Dedifferentiated amniotic fluid mesenchymal stem cell (primary cell): Measurements from ENCODE around the gene CCNQ.
"Not testable (repeated sequence)": the region's sequence is repeated elsewhere in the genome, so short reads cannot be mapped to it uniquely, and the experiment has no call there.

Source experiments
- DNase-seq: peaks from one replicate; pipeline ENCODE4 v3.0.0-alpha.2; 2016; ENCODE audit errors: extremely low spot score

CCNQ gene

DNA sequence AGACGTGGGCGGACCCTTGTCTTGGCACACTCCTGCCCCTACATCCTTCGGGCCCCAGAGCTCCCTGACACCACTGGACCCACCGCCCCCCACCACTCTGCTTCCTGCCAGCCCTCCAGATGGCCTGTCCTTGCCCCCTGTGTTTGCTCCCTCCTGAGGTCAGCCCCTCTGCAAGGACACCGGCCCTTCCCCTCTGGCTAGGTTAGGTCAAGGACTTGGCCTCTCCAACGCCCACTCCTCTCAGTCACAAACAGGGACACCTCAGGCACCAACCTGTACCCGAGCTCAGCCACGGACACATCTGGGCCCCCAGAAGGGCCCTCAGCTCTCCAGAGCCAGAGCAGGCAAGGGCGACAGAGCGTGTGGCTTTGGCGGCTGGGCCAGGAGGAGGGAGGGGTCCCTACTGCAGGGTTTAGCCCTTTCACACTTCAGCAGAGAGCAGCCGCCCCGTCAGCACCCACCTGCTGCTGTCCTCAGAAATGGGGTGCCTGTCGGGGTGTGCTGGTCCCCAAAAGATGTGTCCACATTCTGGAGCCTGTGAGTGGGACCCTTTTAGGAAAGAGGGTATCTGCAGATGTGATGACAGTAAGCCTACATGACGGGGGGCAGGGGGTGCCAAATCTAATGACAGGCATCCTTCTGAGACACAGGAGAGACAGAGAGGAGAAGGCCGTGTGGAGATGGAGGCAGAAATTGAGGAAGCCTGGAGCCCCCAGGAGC lies 24.5 kb upstream of the CCNQ start:
- no peak for DNase-seq

DNA sequence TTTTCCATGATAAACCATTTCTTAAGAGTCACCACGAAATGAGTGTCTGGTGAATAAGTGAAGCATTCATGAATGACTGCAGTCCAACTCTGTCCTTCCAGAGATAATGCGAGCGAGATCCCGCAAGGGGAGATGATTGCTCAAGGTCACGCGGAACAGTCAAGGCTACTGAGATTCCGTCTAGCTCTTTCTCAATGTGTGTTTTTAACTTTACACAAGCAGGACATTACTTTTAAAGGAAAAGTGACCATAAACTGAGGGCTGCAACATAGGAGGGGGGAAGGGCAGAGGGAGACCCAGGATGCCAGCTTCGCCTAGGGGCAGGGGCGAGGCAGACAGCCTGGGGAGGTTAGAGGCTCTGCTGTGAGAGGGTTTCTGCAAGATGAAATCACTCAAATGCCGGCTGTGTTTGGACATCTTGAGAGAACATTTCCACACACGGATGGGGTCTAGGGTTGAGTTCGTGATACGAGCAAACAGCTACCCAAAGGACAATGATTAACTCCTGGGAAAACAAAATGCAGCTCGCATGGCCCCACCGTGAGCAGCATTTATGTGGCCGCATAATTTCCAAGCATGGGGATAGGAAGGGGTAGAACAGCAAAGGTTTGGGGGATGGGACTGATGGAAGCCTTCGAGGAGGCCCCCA lies 23.8 kb upstream of the CCNQ start:
- DNase-seq = no peak

DNA sequence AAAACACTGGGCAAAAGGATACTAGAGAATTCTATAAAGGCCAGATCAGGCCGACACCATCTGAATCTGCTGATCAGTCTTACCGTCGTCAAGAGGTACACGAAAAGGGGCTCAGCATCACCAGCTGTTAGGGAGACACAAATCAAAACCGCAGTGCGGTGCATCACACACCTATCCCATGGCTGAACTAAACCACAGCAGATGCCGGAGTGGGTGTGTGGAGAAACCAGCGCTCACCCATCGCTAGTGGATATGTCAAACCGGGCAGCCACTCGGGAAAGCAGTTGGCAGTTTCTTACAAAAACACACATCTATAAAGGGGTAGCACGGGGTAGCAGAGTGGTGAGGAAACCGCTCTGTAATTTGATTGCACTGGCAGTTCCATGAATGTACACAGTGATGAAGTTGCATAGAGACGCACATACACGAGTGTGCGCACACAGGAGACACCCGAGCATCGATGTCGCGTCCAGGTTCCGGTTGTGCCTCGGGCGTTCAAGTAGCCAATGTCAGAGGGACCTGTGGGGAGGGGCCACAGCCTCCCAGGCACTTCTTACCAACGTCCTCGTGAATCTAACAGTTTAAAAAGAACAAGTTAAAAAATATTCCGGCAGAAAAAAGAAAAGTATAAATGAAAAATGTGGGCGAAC lies 23.1 kb upstream of the CCNQ start:
- no peak for DNase-seq

DNA sequence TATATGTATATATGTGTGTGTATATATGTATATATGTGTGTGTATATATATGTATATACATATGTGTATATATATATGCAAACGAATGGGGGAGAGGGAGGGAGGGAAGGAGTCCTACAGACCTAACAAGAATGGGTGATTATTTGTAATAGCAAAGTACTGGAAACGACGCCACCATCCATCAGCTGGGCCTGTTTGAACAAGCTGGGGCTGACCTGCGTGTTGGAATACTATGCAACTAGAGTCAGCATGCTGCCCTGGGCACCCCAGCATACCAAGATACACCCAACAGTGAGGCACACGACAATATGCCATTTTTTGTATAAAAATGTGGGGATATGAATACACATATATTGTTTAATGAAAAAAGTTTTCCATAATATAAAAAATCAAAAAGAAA lies 21.6 kb upstream of the CCNQ start:
- DNase-seq = no peak

DNA sequence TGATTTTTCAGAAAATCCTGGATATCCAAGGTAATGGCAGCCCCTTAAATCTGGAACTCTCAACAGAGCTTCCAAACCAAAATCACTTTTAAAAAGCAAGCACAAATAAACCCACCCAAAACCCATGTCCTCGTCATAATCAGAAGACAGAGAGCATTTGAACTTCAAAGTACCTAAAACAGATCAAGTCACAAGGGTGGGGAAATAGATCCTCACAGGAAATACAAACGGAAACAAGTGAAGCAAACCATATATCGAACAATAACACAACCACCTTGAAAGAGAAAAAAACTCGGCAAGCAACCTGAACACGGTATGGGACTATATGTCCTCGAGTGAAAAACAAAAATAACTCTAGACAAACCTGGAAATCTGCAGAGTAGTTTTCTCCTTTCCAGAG lies 15.9 kb upstream of the CCNQ start:
- DNase-seq = no peak

DNA sequence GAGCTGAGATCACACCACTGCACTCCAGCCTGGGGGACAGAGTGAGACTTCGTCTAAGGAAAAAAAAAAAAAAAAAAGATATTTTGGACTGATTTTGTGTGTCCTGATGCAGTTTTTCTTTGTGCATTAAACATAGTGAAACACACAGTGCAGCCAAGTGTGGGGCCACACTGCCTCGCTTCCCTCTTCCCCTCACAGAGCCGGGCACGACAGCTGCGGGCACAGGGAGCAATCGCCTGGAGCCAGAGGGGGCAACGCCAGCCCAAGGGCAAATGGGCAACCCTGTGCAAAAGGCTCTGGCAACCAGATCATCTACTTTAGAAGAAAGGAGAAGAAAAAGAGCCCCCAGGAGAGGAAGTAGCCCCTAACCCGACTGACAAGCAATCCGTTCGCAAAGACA lies 13.5 kb upstream of the CCNQ start:
- no peak for DNase-seq

DNA sequence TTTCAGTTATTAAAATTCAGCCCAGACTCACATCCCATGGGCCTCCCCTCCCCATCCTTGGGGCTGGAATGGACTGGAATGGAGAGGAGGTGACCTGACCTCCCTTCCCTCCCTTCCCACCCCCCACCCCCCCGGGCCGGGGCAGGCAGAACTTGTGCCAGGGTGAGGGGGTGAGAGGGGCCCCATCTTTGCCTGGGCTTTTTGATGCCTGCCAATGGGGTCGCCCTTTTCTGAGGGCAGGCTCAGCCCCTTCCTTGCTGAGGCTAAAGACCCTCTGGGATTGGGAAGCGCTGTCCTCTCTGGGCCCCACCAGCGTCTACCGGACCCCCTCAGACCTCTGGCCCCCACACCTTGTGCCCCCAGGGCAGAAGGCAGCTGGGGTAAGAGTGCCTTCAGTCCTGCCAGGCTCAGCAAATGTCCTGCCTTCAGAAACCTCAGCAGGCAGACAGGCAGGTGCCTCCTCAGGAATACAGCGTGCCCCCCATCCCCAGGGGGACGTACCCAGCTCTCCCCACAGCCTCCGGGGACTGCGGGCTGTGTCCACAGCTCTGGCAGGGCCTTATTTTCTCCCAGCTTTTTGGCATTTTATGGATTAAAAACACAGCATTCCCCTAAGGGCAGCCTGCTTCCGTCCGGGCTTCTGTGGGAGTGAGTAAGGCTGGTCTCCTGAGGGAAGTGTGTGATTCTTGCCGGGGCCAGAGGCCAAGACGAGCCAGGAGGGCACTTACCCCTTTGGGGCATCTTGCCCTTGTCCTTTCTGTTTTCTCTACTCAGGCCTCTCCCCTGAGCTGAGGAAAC lies 12.6 kb upstream of the CCNQ start:
- no peak for DNase-seq

DNA sequence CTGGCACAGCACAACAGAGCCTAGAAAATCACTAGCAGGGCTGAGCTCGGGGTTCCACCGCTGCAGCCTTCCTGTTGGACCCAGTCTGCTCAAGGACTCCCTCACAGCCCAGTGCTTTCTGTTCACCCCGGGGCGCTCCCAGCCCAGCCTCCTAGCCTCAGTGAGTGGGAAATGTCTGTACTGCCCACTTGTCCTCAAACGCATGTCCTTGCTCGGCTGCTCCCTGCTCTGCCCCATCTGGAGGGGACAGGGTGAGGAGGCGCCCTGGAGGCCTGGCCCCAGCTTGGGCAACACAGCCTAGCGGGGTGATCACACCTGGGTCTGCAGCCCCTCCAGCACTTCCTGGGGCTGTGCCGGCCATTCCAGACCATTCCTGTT lies 11.9 kb upstream of the CCNQ start:
- no peak for DNase-seq

DNA sequence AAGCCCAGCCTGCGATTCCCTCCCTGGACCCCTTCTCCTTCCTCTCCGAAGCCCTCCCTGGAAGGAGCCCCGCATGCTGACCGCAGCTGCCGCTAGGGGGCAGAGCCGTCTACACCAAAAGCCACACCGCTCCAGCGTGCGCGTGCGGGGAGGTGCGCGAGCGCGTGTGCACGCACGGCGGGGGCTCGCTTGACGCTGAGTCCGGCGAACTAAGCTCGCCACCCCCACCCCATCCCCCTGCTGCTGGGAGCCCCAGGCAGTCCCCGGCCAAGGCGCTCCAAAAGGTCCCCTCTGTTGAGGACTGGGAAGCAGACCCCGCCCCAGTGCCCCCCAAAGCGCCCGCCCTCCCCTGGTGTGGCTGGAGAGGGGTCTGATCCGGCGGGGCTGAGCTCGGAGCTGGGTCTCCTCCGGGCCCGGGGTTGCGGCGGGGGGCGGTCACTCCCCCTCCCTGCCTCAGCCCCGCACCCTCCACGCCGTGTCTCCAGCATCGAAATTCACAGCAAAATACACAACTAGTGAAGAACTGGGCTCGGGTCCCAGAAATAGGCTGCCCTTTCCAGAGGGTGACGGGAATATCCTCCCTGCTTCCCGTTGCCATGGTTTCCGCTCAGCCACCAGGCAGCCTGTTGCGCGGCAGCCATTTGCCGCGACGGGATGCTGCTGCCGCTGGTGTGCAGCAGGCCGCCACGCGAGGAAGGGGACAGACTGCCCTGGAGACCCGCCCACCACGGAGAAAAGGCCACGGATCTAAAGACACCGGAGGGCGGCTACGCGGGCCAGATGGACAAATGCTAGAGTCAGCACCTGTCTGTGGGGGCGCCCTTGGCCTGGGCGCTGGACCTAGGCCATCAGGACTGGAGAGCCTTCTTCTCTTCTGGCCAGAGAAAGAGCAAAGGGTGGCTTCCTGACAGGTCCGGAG lies 11.2 kb upstream of the CCNQ start:
- DNase-seq = peak; percentile 23

DNA sequence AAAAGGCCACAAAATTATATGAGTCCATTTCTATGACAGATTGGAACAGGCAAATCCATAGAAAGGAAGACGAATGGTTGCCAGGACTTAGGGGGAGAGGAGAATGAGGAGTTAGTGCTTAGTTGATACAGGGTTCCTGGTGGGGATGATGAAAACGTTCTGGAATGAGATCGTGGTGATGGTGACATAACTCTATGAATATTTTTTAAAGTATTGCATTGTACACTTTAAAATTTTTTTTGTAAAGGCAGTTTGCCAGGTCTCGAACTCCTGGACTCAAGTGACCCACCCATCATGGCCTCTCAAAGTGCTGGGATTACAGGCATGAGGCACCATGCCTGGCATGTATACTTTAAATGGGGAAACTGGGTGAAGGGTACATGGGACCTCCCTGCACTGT lies 9.9 kb upstream of the CCNQ start:
- DNase-seq = peak; percentile 24

DNA sequence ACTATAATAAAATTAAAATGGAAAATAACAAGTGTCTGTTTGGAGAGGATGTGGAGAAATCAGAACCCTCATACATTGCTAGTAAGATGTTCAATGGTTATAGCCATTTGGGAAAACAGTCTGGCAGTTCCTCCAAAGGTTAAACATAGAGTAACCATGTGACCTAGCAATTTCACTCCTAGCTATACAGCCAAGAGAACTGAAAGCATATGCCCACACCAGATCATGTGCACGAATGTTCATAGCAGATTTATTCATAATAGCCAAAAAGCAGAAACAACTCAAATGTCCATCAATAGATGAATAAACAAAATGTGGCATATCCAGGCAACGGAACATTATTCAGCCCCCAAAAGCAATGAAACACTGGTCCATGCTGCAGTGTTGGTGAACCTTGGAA lies 9.4 kb upstream of the CCNQ start:
- DNase-seq = no peak

DNA sequence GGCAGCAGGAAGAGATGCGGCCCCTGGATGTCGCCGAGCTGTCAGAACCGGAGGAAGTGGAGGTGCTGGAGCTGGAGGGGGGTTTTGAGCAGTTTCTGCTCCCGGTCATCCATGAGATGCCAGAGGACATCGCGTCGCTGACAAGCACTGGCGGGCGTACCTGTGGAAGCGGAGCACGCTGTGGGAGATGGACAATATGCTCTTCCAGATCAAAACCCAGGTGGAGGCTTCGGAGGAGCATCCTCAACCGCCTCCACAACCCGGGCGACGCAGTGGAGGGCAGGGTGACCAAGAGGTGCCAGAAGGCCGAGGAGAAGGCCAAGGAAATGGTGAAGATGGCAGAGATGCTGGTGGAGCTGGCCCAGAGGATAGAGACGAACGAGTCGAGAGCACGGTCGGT lies 7.6 kb upstream of the CCNQ start:
- no peak for DNase-seq

DNA sequence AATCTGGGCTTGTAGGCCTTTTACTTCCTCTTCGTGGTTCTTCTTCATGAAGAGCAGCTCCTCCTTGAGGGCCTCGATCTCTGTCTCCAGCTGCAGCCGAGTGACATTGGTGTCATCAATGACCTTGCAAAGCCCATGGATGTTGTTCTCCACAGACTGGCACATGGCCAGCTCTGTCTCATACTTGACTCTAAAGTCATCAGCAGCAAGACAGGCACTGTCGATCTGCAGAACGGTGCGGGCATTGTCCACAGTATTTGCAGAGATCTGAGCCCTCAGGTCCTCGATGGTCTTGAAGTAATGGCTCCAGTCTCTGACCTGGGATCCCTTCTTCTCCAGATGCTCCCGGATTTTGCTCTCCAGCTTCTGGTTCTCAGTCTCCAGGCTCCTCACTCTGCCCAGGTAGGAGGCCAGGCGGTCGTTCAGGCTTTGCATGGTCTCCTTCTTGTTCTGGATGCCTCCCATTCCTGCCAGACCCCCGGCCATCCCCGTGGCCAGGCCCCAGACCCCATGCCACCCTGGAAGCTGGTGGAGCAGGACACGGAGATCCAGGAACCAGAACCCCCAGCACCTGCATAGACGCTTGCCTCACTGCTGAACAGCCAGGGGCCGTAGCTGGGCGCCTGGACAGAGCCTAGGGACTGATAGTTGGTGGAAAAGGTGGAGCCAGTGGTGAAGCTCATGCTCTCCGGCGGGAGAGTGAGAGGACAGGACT lies 5.9 kb upstream of the CCNQ start:
- DNase-seq = not testable (repeated sequence)

DNA sequence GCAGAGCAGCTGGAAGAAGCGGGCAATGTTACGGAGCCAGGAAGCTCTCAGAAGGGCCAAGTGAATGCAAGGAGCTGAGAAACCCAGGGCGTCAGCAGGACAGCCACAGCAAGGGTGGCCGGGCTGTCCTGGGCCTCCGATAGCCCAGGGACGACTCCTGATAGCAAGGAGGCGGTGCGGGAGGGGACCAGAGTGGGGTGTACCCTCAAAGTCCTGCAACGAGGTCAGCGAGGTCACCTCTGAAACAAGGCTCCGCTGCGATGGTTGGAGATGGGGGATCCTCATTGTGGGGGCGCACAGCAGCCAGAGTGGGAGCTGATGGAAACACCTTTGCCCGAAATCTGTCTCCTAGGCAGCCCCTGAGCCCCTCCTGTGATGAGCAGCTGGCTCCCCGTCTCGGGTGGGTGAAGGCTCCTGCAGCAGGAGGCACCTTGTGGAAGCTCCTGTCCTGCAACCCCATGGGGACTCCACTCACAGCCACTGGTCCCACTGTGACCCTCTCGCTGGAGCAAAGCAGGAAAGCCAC lies 4.3 kb upstream of the CCNQ start:
- no peak for DNase-seq

DNA sequence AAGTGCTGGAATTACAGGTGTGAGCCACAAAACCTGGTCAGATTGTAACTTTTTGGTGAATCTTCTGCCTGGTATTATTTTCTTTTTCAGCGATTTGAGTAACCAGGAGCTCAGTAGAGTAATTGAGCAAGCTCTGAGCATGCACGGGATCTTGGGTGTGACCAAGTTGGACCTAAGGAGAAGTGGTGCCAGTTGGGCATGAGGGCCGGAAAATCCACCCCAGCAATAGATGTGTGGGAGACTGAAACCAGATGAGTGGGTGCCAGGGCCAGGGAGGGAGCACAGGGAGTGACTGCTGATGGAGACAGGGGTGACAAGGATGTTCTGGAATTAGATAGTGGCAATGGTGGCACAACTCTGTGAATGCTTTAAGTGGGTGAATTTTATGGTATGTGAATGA lies 3.7 kb upstream of the CCNQ start:
- no peak for DNase-seq

DNA sequence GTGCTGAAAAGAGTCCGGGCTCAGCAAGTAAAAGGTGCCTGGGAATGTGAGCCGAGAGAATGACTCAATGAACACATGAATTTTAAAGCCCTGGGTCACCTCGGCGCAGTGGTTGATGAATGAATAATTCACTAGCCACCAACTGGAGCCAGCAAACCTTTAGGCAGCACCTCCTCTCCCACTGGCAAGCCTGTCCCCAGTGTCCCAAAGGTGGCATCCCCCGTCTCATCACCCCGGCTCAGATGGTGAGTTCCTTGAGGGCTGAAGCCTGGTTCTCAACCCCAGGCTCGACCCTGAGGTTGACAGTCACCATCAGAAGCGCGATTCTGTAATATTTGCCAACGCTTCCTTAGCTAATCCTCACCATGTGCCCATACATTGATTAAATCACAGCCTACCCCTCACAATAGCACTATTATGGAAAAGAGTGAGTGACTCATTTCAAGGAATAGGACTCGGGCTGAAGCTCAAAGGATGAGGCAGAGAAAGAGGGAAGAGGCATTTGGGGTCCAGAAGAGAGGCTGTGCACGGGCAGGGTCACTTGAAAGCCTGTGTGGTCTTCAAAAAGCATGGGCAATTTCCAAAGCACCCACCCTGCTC lies 2.7 kb upstream of the CCNQ start:
- no peak for DNase-seq

DNA sequence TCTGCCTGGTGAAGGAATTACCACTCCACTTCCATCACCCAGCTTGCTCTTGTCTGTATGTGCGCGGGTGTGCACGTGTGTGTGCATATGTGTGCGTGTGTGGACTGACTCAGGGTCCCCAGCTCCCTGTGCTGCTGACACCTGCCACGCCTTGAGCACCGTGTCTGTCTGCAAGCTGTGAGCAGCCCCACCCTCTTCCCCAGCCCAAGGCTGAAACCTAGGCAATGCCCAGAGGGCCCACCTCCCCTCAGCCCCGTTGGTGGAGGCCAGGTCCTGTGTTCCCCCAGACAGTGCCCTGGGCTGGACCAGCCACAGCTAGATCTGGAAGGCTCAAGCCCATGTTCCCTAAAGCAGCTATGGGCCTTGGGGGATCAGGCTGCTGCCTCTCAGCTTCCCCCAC lies 2.0 kb upstream of the CCNQ start:
- DNase-seq = no peak

DNA sequence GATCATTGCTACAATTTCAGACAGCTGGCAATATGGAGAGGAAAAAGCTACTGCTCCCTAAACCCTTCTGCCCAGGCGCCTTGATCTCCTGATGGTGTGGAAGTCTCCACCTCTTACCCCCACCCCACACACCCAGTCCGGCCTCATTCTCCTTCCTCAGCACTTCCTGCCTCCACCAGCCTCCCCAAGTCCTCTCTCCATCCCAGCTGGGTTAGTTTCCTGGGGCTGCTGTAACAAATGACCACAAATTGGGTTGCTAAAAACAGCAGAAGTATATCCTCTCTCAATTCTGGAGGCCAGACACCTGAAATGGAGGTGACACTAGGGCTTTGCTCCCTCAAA lies 1.1 kb upstream of the CCNQ start:
- DNase-seq = no peak

DNA sequence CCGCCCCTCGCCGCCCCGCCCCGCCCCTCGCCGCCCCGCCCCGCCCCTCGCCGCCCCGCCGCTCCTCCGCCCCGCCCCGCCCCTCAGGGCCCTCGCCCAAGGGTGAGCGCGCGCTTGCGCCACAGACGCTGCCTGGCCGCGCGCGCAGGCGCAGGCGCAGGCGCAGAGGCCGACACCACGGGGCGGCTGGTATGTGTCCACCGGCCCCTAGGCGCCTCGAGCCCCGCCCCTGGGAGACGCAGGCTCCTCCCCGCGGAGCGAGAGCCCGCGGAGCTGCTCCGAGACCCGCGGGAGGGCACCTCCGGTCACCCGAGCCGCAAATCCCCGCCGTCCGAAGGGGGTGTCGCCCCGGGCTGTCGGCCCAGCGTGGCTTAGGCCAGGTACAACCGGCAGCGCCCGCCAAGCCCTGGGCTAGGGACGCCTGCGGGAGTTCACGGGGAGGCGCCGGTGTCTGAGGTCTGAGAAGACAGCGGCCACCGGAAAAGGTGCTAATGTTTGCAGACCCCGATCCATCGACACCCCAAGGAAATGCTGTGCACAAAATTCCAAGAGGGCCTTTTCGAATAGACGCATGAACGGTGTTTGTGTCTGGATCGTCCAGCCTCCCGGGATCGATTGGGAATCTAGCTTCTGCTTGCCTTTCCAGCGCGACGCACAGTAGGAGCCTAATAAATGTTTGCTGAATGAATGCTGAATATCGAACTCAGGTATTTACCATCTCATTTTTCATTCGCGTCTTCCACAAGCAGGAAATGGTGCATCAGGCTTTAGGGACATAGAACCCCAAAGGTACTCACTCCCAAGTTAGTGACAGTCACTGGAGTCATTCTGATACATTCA lies 473 bp upstream of the CCNQ start:
- peak; percentile 64 for DNase-seq
